HG03457 (cell line): ENCODE results near the gene CHST8.
"Not testable (repeated sequence)": the region's sequence is repeated elsewhere in the genome, so short reads cannot be mapped to it uniquely, and the experiment has no call there.

Experiments
- ATAC-seq: cut with Tn5 transposase; IDR thresholded peaks from one replicate; pipeline ENCODE4 v1.9.1; 2021; ENCODE audit warnings: moderate number of reproducible peaks; ENCODE audit not compliant: unreplicated experiment

CHST8 gene

DNA sequence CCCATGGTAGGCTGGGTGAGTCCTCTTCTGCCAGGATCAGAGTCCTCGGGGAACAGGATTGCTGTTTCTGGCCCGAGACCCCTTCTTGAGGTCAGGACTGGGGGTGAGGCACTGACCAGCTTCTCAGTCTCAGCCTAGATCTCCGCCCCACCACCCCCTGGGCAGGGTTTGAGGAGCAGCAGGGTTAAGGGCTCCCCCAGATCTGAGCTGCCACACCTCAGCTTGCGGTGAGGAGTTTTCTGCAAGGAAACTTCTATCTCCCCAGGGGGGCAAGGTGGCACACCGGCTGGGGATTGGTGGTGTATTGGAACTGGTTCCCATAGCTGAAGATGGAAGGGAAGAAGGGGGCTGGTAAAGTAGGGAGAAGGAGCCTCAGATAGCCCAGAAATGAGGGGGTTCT, 19.5 kb downstream of the CHST8 start:
- no peak for ATAC-seq

GRCh38 chr19:33641956-33642498, 20.3 kb downstream of the CHST8 start:
- no peak for ATAC-seq

DNA sequence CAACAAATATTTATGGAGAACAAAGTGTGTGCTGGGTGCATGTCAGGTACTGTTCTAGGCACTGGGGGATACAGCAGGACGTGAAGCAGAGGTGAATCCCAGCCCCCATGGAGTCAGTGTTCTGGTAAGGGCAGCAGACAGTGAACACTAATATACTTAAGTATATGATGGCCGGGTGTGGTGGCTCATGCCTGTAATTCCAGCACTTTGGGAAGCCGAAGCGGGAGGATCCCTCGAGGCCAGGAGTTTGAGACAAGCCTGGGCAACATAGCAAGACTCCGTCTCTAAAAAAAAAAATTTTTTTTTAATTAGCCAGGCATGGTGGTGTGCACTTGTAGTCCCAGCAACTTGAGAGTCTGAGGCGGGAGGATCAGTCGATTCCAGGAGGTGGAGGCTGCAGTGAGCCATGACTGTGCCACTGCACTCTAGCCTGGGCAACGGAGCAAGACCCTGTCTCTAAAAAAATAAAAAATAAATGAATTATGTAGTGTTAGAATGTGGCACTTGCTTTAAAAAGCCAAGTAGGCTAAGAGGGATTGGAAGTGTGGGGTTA, 22.6 kb downstream of the CHST8 start:
- no peak for ATAC-seq

- ATAC-seq: no peak
These were observed 24.6 kb downstream of the CHST8 start for GRCh38 chr19:33646306-33646705.

- no peak for ATAC-seq
These were observed 25.4 kb downstream of the CHST8 start for GRCh38 chr19:33647146-33647545.

- no peak for ATAC-seq
These were observed 28.0 kb downstream of the CHST8 start for GRCh38 chr19:33649627-33650305.

GRCh38 chr19:33653684-33654083, 31.9 kb downstream of the CHST8 start:
- ATAC-seq: no peak

- no peak for ATAC-seq
These were observed 33.2 kb downstream of the CHST8 start for GRCh38 chr19:33654840-33655508.

- ATAC-seq: no peak
These were observed 38.1 kb downstream of the CHST8 start for GRCh38 chr19:33659835-33660234.

DNA sequence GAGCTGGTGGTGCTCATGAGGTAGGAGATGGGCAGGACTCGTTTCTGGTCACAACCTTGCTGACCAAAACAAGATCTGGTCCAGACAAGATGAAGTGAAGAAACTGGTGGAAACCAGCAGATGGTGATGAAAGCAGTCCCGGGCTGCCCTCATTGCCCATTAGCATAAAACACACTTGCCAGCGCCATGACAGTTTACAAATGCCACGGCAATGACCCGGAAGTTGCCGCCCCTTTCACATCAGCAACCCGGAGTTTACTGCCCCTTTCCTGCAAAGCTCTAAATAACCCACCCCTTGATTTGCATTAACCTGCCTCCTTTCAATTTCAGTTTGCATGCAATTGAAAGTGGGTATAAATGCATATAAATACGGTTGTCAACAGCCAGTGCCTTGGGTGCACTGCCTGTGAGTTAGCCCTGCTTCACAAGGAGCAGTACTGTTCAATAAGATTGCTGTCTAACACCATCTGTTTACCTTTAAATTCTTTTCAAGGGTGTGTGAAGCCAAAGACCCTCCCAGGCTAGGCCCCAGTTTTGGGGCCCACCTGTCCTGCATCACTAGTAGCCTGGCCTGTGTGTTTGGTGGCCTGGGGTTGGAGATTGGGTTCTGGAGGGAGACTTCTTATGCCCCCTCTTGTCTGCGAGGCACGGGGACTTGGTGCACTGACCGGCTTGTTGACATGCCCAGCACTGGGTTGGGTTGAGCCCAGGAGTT, 38.8 kb downstream of the CHST8 start:
- no peak for ATAC-seq

DNA sequence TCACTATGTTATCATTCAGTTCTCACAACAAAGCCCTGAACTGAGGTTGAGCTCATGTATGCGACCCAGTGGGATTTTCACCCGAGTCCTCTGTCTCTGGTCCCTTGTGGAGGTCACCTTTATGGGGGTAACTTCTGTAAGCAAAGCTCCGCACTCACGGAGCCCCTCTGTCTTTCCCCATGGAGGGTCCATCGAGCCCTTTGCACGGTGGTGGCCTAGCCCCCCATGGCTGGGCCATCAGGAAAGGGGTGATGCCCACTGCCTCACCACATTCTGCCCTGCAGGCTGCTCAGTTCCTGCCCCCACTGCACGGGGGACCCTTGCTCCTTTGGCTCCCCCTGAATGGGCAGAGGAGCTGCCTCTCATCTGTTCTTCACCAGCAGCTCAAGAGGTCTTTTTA, 39.6 kb downstream of the CHST8 start:
- no peak for ATAC-seq

- no peak for ATAC-seq
These were observed 40.8 kb downstream of the CHST8 start for GRCh38 chr19:33662391-33663092.

- ATAC-seq: not testable (repeated sequence)
These were observed 41.6 kb downstream of the CHST8 start for GRCh38 chr19:33663316-33663715.

DNA sequence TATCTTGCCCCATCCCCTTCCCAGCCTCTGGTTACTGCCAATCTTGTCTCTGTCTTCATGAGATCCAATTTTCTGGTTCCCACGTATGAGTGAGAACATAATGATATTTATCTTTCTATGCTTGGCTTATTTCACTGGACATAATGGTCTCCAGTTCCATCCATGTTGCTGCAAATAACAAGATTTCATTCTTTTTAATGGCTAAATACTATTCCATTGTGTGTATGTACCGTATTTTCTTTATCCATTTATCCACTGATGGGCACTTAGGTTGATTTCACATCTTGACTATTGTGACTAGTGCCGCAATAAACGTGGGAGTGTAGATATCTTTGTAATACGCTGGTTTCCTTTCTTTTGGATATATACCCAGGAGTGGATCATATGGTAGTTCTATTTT, 43.0 kb downstream of the CHST8 start:
- no peak for ATAC-seq

DNA sequence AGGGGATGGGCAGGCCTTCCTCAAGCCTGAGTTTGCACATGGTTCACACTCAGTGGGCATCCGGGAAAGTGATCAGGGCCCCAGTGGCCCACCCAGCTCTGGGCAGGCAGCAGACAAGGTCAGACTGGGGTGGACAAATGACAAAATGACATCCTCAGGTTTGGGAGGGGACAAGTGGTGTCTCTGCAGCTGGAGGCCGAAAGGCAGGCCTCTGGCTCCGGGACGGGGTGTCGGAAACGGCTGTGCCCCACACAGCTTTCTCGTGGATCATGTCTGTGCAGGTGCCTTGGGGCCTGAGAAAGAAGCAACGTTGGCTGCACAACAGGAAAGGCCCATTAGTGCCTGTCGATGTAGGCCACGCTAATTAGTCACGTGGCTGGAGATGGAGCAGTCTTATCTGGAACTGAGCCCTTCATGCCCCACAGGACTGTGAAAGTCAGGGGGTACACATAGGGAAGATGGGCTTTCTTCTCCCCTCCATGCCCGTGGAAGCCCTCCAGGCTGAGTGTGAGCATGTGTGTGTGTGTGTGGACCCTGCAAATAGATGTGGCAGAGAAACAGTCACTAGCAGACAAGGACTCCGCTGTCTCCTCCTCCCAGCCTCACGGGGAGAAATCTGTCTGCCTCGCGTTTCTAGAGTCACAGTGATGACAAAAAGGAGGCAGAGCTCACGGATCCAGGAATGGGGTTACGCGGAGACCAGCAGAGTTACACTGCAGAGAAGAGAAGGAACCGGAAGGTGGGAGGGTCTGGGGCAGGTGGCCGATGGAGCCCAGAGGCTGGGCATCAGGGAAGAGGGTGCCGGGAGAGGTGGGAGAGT, 44.2 kb downstream of the CHST8 start:
- ATAC-seq: no peak

- no peak for ATAC-seq
These were observed 45.4 kb downstream of the CHST8 start for GRCh38 chr19:33667141-33667650.

DNA sequence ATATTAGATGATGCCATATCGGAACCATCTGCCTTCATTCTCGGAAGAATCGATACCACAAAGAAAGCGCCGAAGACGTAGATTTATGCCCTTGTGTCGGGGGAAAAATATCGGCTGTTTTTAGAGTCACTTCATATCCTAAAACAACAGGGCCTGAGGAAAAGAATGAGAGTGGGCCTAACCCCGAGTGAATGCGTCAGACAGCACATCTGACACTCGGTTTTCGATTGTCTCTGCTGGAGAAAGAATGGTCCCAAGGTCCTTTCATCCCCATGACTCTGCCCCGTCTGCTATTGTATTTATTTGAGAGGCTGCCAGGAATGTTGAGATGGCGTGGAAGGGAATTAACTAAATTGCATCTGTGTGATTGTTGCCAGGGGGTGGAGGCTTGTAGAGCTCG, 46.1 kb downstream of the CHST8 start:
- no peak for ATAC-seq

- ATAC-seq: no peak
These were observed 47.2 kb downstream of the CHST8 start for GRCh38 chr19:33668968-33669367.

GRCh38 chr19:33669376-33669775, 47.6 kb downstream of the CHST8 start:
- no peak for ATAC-seq

DNA sequence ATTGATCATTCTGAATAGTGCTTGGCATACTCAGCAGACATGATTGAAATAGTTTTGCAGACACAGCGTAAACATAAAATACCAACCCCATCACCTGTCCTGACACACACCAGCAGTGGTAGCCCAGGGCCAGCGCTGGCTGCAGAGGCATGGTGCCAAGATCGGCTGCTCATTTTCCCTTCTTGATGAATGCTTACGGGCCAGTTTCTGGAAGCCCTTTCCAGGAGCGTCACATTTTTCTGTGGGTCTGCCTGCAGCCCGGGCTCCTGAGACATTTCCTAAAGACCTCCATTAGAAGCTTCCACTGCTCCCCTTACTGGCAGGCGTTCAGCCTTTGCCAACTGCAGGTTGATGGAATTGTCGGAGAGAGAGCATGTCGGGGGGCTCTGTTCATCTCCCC, 48.6 kb downstream of the CHST8 start:
- ATAC-seq: no peak
